ENCODE data around the gene CTNNA3.

Gene CTNNA3

GRCh38 chr10:66591865-66592264 is 1104.1 kb downstream of the CTNNA3 start:
- no peak for DNase-seq

DNA sequence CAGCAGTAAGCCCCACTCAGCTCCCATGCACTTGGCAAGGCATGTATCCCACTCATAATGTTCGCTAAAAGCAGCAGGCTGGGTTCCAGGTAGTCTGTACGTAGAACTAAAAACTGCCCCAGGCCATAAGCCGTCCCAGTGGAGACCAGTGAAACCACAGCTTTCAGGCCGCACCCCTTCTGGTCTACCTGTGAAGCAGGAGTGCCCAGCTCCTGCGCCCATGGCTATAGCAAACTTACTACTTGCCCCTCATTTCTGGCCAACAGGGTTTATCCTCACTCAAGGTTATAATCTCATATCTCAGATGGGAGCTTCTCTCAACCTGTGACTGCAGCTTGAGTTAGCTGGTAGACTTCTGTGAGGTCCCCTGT is 1108.3 kb downstream of the CTNNA3 start:
- no peak for DNase-seq

DNA sequence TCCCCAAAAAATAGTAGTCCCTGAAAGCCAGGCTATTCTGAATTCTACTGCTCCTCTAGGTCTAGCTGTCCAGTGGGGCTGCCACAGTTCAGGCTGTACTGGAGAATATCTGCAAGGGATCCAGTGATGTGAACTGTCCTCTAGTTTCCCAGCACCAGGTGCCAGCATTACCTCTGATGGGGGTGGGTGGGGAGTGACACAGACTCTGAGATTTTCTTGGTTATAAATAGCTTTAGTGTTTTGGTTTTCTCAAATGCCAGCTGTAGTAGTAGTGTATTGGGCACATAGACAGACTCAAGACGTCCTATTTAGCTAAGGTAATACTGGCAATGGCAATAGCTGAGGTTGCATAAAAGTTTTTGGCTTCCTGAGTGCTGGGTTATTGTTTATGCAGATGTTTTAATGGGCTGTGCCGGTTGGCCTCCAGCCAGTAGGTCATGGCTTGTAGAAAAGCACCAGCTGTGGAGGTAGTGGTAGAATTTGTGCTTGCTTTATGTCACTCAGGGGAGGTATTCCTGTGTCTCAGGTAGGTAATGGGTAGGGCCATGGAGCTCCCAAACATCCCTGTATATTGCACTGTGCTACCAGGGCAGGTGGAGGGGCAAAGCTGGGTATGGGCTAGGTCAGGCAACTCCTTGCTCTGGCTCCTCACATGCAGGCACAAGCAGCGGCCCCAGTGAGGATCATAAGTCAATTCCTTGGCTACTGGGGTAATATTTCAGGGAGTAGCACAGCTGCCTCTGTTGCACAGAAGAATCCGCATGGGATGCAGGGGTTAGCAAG is 1108.9 kb downstream of the CTNNA3 start:
- no peak for DNase-seq

GRCh38 chr10:66586073-66586472 is 1109.9 kb downstream of the CTNNA3 start:
- no peak for DNase-seq

- DNase-seq, result no peak
Observed at GRCh38 chr10:66575251-66575855, 1120.6 kb downstream of the CTNNA3 start.

DNA sequence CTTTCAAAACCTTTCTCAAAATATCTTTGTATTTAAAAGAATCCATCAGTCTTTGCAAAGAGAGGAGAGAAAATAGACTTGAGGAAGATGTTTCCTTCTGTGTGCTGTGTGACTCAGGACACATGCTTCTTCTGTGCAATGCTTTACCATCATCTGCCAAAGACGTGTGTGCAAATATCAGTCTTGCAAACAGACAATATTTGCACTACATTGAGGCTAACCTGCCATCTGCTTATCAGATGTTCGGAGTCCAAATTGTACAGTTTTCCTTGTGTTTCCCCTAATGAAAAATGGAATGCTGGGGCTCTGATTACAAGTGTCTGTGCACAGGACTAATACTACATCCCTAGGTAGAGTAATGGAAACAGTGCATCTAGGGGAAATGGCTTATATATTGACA is 1123.3 kb downstream of the CTNNA3 start:
- DNase-seq, result no peak

GRCh38 chr10:66565999-66566398 is 1130.0 kb downstream of the CTNNA3 start:
- no peak for DNase-seq

DNA sequence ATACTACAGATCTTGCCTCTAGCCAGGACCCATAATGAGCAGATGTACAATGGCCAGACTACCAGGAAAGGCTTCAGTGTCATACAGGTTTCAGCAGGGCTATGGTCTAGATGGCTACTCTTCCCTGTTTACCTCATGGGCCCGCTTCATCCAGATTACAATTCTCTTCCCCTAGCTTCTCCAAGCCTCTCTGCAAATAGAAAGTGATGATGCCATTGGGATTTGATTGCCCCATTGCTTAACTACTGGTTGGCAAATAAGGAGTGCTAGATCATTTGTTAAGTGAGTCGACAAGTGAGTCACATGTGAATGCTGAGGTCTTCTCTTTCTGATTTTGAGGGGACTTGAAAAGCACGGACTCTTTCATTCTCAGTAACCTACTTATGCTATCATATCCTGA is 1131.7 kb downstream of the CTNNA3 start:
- DNase-seq, result no peak

DNA sequence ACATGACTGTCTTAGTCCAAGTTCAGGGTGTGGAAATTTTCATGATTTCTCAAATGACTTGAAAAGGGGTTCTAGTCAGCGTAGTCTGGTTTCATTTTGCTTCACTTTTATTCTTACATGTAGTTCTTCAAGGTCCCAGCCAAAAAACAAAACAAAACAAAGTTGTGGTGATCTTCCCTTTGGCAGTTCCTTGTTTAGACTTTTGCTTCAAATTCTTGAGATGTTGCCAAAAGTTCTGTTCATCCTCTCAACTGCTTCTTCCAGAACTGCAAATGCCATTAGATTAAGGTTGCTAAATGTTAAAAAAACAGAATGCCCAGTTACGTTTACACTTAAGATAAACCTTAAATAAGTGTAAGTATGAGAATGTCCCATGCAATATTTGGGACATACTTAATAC is 1140.9 kb downstream of the CTNNA3 start:
- no peak for DNase-seq

DNA sequence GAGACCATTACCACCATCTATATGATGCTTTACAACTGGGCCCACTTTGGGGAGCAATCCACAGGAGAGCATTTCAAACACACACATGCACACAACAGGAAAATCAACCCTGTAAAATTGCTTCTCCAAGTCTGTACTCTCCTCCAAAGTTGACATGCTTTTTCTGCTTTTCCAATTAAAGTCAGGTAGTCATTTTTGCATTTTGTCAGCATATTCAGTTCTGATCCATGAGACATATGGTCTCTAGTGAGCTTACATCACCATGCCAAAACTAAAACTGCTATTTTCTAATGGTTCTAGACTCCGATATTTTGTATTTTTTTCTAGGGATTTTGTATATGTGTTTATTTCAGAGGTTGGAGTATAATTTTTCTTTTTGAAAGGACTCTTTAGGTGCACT is 1143.7 kb downstream of the CTNNA3 start:
- no peak for DNase-seq

- DNase-seq, result no peak
Observed at GRCh38 chr10:66550351-66550750, 1145.6 kb downstream of the CTNNA3 start.

GRCh38 chr10:66538908-66539307 is 1157.1 kb downstream of the CTNNA3 start:
- no peak for DNase-seq

DNA sequence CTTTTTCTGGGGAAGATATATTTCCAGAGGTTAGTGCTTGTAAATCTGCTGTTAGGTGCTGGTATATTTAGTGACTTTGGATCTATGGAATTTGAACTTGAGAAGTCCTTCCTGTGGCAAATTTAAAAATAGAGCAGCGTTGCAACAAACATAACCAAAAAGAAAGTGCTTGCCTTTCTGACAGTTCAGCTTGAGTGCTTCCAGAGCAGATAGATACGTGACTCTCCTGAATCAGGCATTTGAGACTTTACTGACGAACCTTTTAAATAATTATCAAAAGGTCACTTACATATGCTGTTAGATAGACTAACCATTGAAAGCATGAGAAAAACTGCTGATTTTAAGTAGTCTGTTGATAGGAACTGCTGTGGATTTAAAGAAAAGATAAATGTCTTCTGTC is 1157.6 kb downstream of the CTNNA3 start:
- no peak for DNase-seq

- no peak for DNase-seq
Observed at GRCh38 chr10:66537186-66537585, 1158.8 kb downstream of the CTNNA3 start.

DNA sequence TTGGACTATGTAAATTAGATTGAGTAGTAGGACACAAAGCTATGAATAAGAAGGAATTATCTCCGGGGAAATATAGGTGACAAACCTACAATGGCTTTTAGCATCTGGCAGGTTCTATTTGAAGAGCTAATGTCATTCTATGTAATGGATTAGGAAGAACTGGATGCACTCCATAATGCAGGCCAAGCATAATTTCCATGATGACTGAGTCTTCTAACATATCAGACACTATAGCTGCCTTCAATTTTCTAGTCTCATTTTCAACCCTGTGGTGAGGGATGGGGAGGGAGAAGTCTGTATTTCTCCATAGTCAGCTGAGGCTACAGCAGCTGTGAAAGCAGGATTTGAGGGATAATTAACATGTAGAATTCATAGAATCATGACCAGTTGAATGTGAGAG is 1160.6 kb downstream of the CTNNA3 start:
- DNase-seq, result no peak

- DNase-seq, result no peak
Observed at GRCh38 chr10:66534866-66535265, 1161.1 kb downstream of the CTNNA3 start.

GRCh38 chr10:66521506-66521905 is 1174.5 kb downstream of the CTNNA3 start:
- no peak for DNase-seq

- no peak for DNase-seq
Observed at GRCh38 chr10:66519616-66520015, 1176.4 kb downstream of the CTNNA3 start.

DNA sequence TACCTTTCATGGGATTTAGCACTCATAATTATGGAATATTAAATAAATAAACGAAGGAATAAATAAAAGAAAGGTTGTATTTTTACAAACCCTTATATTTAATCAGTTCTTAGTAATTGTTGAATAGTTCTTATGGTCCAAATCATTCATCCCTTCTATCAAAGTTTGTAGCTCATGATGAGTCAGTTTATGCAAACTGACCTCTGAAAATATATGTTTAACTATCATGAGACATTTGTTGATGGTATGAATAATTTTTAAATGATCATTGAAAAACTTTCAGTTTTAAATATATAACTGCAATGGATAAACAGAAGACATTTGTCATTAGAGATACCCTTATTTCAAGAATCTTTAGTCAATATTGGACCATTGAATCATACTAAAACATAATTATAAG is 1181.3 kb downstream of the CTNNA3 start:
- no peak for DNase-seq

DNA sequence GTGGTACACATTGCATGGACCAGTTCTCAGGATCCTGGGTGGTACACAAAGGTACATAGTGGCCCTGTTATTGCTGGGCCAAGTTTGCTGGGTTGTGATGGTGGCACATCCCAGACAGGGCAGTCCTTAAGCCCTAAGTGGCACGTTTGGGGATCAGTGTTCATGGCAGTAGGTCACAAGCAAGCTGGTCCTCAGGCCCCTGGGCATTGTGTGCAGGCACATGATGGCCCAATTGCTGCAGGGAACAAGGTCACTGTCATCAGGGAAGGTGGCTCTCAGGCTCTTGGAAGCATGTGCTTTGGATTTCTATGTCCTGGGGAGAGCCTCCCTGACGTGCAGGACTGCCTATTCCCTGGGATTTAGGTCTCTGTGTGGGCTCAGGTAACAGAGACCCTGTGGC is 1182.5 kb downstream of the CTNNA3 start:
- DNase-seq, result no peak

DNA sequence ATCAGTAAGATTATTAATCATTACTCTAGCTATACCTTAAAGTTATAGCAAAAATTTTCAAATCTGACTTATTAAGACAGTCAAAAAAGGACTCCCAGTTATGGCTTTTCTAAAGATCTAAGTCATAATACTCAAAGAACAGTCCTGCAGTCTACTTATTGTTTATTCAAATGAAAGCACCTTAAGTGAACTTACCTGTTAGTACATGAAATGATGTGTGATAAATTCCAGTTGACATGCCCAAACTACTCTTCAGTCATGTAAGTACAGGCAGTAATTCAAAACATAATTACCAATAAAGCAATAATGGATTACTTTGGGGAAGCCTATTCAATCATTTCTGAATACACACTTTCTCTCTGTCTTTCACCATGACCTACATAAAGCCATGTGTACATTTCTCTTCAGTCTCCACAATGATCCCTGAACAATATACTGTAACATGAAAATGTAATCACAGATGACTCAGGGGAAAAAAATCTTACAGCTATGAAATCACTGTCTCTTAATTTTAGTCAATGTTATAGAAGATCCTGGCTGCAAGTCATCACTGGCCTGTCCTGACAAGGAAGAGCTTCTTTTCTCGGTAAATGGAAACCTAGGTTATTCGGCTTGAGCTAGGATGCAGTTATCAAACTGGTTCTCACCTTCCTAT is 1190.9 kb downstream of the CTNNA3 start:
- DNase-seq, result no peak

GRCh38 chr10:66501356-66501755 is 1194.6 kb downstream of the CTNNA3 start:
- DNase-seq, result no peak

GRCh38 chr10:66483966-66484365 is 1212.0 kb downstream of the CTNNA3 start:
- DNase-seq, result no peak

- no peak for DNase-seq
Observed at GRCh38 chr10:66472156-66472555, 1223.8 kb downstream of the CTNNA3 start.
